Trophoblast cell (in vitro differentiated cells and primary cell): Measurements from ENCODE around the gene RSPH6A.

Source experiments
- DNase-seq, 2 donors: peaks; one replicate each; pipeline ENCODE4 v3.0.0-alpha.2; 2016
- H2AFZ ChIP-seq: 2 replicates; pipeline ENCODE4 v1.6.1; 2013; ENCODE audit warnings: low read length, moderate library complexity, mild to moderate bottlenecking; ENCODE audit not compliant: insufficient read depth, poor library complexity
- H2AK5ac ChIP-seq: 2 replicates; pipeline ENCODE4 v1.6.1; 2013; ENCODE audit warnings: mild to moderate bottlenecking, low read length
- H2BK120ac ChIP-seq: 2 replicates; pipeline ENCODE4 v1.6.1; 2013; ENCODE audit warnings: low read length, mild to moderate bottlenecking, moderate library complexity; ENCODE audit not compliant: insufficient read depth, poor library complexity
- H2BK12ac ChIP-seq: 2 replicates; pipeline ENCODE4 v1.6.1; 2013; ENCODE audit warnings: mild to moderate bottlenecking, low read length, moderate library complexity
- H2BK5ac ChIP-seq: 2 replicates; pipeline ENCODE4 v1.6.1; 2013; ENCODE audit warnings: low read length, low read depth, moderate library complexity, mild to moderate bottlenecking; ENCODE audit not compliant: poor library complexity
- H3K14ac ChIP-seq: 2 replicates; pipeline ENCODE4 v1.6.1; 2013; ENCODE audit warnings: mild to moderate bottlenecking, low read length
- H3K18ac ChIP-seq: 2 replicates; pipeline ENCODE4 v1.6.1; 2013; ENCODE audit warnings: mild to moderate bottlenecking, low read length
- H3K23ac ChIP-seq: 2 replicates; pipeline ENCODE4 v1.6.1; 2013; ENCODE audit warnings: low read length
- H3K27ac ChIP-seq: 2 replicates; pipeline ENCODE4 v1.5.1; 2013; ENCODE audit warnings: low read depth, mild to moderate bottlenecking, inconsistent platforms, low read length, moderate library complexity
- H3K27me3 ChIP-seq: 2 replicates; pipeline ENCODE4 v1.6.1; 2013; ENCODE audit warnings: inconsistent platforms, mild to moderate bottlenecking, low read length, moderate library complexity; ENCODE audit not compliant: insufficient read depth
- H3K36me3 ChIP-seq, 2 experiments: 1 replicate in 1 of 2; 2 replicates in 1 of 2; pipeline ENCODE4 v1.6.1; 2013; ENCODE audit warnings: low read length in 2 of 2, mild to moderate bottlenecking in 2 of 2, moderate library complexity in 1 of 2; ENCODE audit not compliant: insufficient read depth in 2 of 2, control insufficient read depth in 1 of 2
- H3K4ac ChIP-seq: 2 replicates; pipeline ENCODE4 v1.6.1; 2013; ENCODE audit warnings: low read depth, mild to moderate bottlenecking, low read length, moderate library complexity
- H3K4me1 ChIP-seq, 2 experiments: 1 replicate in 1 of 2; 2 replicates in 1 of 2; pipeline ENCODE4 v1.6.1; 2013; ENCODE audit warnings: low read length in 2 of 2, mild to moderate bottlenecking in 2 of 2, moderate library complexity in 1 of 2; ENCODE audit not compliant: insufficient read depth in 2 of 2, control insufficient read depth in 1 of 2
- H3K4me2 ChIP-seq: 2 replicates; pipeline ENCODE4 v1.6.1; 2013; ENCODE audit warnings: inconsistent platforms, mild to moderate bottlenecking, low read length, moderate library complexity
- H3K4me3 ChIP-seq: 2 replicates; pipeline ENCODE4 v1.5.1; 2013; ENCODE audit warnings: mild to moderate bottlenecking, low read depth, low read length, inconsistent platforms
- H3K79me1 ChIP-seq: one replicate; pipeline ENCODE4 v1.6.1; 2013; ENCODE audit warnings: low read length
- H3K79me2 ChIP-seq: 2 replicates; pipeline ENCODE4 v1.6.1; 2013; ENCODE audit warnings: low read length, mild to moderate bottlenecking; ENCODE audit not compliant: control insufficient read depth, insufficient read depth, poor library complexity
- H3K9ac ChIP-seq: 2 replicates; pipeline ENCODE4 v1.6.1; 2013; ENCODE audit warnings: mild to moderate bottlenecking, low read length
- H3K9me3 ChIP-seq: 2 replicates; pipeline ENCODE4 v1.6.1; 2013; ENCODE audit warnings: low read depth, mild to moderate bottlenecking, control low read depth, inconsistent platforms, low read length; ENCODE audit not compliant: insufficient read depth
- H4K12ac ChIP-seq: 2 replicates; pipeline ENCODE4 v1.6.1; 2013; ENCODE audit warnings: low read depth, mild to moderate bottlenecking, low read length, moderate library complexity
- H4K8ac ChIP-seq: 2 replicates; pipeline ENCODE4 v1.6.1; 2013; ENCODE audit warnings: low read depth, mild to moderate bottlenecking, low read length, moderate library complexity
- H4K91ac ChIP-seq: one replicate; pipeline ENCODE4 v1.6.1; 2013; ENCODE audit warnings: low read depth, mild to moderate bottlenecking, low read length, moderate library complexity
- WGBS: extraction: QIAGEN DNeasy Blood & Tissue Kit; methylation state at CpG from one replicate; pipeline ENCODE4 v1.1.7; 2013; ENCODE audit warnings: missing lambda C conversion rate; ENCODE audit not compliant: insufficient read length, insufficient coverage; ENCODE audit errors: extremely low coverage; 5-methylcytosine and 5-hydroxymethylcytosine counted together

RSPH6A gene

GRCh38 chr19:45764475-45764874 is 50.6 kb downstream of the RSPH6A start:
- no peak overlapping the region for H3K4ac ChIP-seq

DNA sequence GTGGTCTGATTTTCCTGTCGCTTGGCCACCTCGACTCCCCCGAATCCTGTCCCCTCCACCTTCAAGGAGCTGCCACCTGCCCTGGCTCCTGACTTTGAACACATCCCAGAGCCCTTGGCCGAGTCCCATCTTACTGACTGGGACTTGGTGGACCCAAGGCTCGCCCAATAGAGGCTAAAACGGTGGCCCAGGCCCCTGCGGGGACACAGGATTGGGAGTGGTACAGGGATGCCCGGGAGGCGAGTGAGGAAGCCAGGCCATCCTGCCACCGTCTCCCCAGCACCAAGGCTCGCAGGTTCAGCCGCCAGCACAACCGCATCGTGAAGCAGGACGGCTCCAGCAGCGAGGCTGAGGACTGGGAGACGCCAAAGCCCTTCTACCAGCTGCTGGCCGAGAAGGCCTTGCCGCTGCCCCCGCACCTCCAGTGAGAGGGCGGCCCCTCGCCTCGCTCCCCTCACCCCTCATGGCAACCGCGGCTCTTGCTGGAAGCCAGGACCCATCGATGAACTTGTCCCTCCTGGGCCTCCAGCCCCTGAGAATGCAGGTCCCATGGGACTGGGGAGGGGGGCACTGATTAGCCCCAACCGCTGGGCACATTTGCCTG is 51.3 kb downstream of the RSPH6A start:
- DNase-seq = no peak
- Histone ChIP-seq H3K79me2 (peaks cover 8% of the 10 kb centered on the region), H3K4me1 (peaks cover 13 to 18% of the 10 kb centered on the region in 2 experiments), H2AK5ac (no peak overlapping the region), H3K27me3 (no peaks in the 10 kb centered on the region), H3K36me3 (no peaks in the 10 kb centered on the region), H3K18ac (no peak overlapping the region), H3K9me3 (peaks cover 4% of the 10 kb centered on the region), H4K8ac (no peak overlapping the region), H3K23ac (no peak overlapping the region), H3K79me1 (peaks cover 16% of the 10 kb centered on the region), H3K4me2 (no peak overlapping the region), H4K91ac (no peak overlapping the region), H3K27ac (no peak overlapping the region), H2BK12ac (no peak overlapping the region), H2BK5ac (no peak overlapping the region), H2AFZ (no peak overlapping the region), H2BK120ac (no peak overlapping the region), H4K12ac (no peak overlapping the region), H3K4ac (no peak overlapping the region), H3K14ac (no peak overlapping the region), H3K4me3 (no peak overlapping the region), H3K9ac (no peak overlapping the region)
- WGBS = no CpG with 5 or more reads among the region's 27 CpGs

More at GRCh38 chr19:45764475-45764874, 50.6 kb downstream of the RSPH6A start:
- no peaks in the 10 kb centered on the region for H3K36me3 ChIP-seq
- H3K27me3 ChIP-seq = no peaks in the 10 kb centered on the region
- no peak overlapping the region for H2AK5ac ChIP-seq
- H3K9me3 ChIP-seq = peaks cover 2% of the 10 kb centered on the region
- no peak for DNase-seq
- H3K4me3 ChIP-seq = no peak overlapping the region
- no CpG with 5 or more reads among the region's 6 CpGs for WGBS
- H3K18ac ChIP-seq = no peak overlapping the region
- H2BK5ac ChIP-seq = no peak overlapping the region
- no peak overlapping the region for H3K23ac ChIP-seq
- H3K4me2 ChIP-seq = no peak overlapping the region
- no peak overlapping the region for H3K27ac ChIP-seq
- no peak overlapping the region for H2BK12ac ChIP-seq
- H4K12ac ChIP-seq = no peak overlapping the region
- H4K91ac ChIP-seq = no peak overlapping the region
- peaks cover 19% of the 10 kb centered on the region for H3K79me1 ChIP-seq
- H3K9ac ChIP-seq = no peak overlapping the region
- H3K14ac ChIP-seq = no peak overlapping the region
- no peak overlapping the region for H2AFZ ChIP-seq
- H2BK120ac ChIP-seq = no peak overlapping the region
- peaks cover 10% of the 10 kb centered on the region for H3K79me2 ChIP-seq
- H3K4me1 ChIP-seq = peaks cover 13 to 18% of the 10 kb centered on the region in 2 experiments
- H4K8ac ChIP-seq = no peak overlapping the region

DNA sequence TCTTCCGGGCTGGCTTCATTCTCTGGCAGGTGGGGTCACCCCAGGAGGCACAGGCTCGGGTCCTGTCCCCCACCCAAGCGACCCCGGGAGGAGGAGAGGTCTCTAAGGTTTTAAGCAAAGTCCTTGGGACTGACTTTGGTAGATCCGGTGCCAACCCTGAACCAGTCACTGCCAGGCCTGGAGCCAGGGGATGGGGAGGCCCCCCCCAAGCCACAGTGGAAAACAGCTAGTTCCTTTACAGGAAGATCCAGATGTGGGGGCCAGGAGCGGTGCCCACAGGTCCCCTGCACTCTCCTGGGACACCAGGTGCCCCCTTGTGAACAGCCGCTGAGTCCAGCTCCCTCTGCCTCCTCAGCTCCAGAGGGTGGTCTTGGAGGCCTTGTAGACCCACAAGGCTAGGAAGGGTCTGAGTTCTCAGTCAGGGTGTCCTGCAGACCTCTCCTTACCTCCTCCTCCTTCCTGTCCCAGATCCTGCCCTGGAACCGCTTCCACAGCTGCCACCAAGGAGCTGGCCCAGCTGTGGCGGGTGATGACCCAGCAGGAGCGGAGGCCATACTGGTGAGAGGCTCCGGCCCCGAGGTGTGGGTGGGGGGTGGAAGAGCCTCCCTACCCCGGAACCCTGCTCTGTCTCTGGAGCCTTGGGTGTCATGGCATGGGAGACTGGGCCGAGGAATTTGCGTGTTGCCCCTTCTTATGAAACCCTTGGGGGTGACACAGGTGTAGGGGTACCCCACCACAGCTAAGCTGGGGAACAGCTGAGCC is 52.1 kb downstream of the RSPH6A start:
- H3K9ac ChIP-seq = no peak overlapping the region
- no peak overlapping the region for H3K27ac ChIP-seq
- no peaks in the 10 kb centered on the region for H3K27me3 ChIP-seq
- peaks cover 4% of the 10 kb centered on the region for H3K9me3 ChIP-seq
- H3K4ac ChIP-seq = no peak overlapping the region
- no peak overlapping the region for H4K8ac ChIP-seq
- H4K12ac ChIP-seq = no peak overlapping the region
- DNase-seq = no peak
- no peak overlapping the region for H2BK12ac ChIP-seq
- H2BK120ac ChIP-seq = no peak overlapping the region
- peaks cover 4% of the 10 kb centered on the region for H3K79me2 ChIP-seq
- H3K36me3 ChIP-seq = no peaks in the 10 kb centered on the region
- H3K4me1 ChIP-seq = peaks cover 13 to 18% of the 10 kb centered on the region in 2 experiments
- H3K4me3 ChIP-seq = no peak overlapping the region
- H2AK5ac ChIP-seq = no peak overlapping the region
- no peak overlapping the region for H3K4me2 ChIP-seq
- H3K23ac ChIP-seq = no peak overlapping the region
- WGBS = no CpG with 5 or more reads among the region's 15 CpGs
- H3K14ac ChIP-seq = no peak overlapping the region
- H2AFZ ChIP-seq = no peak overlapping the region
- H4K91ac ChIP-seq = no peak overlapping the region
- H3K79me1 ChIP-seq = peaks cover 9% of the 10 kb centered on the region
- no peak overlapping the region for H3K18ac ChIP-seq
- H2BK5ac ChIP-seq = no peak overlapping the region

DNA sequence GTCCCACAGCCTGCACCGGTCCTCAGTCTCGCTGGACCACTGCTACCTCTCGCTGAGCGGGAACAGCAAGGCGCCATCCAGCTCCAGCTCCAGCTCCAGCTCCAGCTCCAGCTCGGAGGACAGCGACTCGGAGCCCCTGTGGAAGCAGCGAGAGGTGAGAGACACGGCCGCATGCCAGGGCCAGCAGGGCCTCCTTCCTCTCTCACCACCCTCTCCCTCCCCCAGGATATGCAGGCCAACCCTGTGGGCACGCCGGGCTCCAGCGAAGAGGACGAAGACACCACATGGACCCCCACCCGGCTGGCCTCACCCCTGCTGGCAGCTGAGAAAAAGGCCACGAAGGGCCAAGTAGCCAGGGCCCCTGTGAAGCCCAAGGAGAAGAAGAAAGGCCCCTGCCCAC is 53.4 kb downstream of the RSPH6A start:
- no peak overlapping the region for H2BK5ac ChIP-seq

More for the DNA sequence above, 53.4 kb downstream of the RSPH6A start:
- no peak for DNase-seq
- Histone ChIP-seq H3K4me2 (no peak overlapping the region), H3K4me3 (no peak overlapping the region), H3K4ac (no peak overlapping the region), H3K27me3 (no peaks in the 10 kb centered on the region), H2BK12ac (no peak overlapping the region), H3K79me1 (no peaks in the 10 kb centered on the region), H3K9me3 (peaks cover 4% of the 10 kb centered on the region), H4K12ac (no peak overlapping the region), H3K36me3 (no peaks in the 10 kb centered on the region), H2BK120ac (no peak overlapping the region), H3K14ac (no peak overlapping the region), H4K8ac (no peak overlapping the region), H2AK5ac (no peak overlapping the region), H4K91ac (no peak overlapping the region), H3K79me2 (no peaks in the 10 kb centered on the region), H3K18ac (no peak overlapping the region), H3K4me1 (peaks cover 10 to 12% of the 10 kb centered on the region in 2 experiments), H3K27ac (no peak overlapping the region), H3K9ac (no peak overlapping the region), H3K23ac (no peak overlapping the region), H2AFZ (no peak overlapping the region)
- WGBS = no CpG with 5 or more reads among the region's 17 CpGs
